Measurements from ENCODE around the gene RASAL1. TPM values are rescaled to one million over a fixed set of nuclear protein-coding genes. Genes with fewer than 3 reads are reported as not detected.

RASAL1 gene
- total RNA-seq, 1 donor from 2014 or later = 53.1 TPM

DNA sequence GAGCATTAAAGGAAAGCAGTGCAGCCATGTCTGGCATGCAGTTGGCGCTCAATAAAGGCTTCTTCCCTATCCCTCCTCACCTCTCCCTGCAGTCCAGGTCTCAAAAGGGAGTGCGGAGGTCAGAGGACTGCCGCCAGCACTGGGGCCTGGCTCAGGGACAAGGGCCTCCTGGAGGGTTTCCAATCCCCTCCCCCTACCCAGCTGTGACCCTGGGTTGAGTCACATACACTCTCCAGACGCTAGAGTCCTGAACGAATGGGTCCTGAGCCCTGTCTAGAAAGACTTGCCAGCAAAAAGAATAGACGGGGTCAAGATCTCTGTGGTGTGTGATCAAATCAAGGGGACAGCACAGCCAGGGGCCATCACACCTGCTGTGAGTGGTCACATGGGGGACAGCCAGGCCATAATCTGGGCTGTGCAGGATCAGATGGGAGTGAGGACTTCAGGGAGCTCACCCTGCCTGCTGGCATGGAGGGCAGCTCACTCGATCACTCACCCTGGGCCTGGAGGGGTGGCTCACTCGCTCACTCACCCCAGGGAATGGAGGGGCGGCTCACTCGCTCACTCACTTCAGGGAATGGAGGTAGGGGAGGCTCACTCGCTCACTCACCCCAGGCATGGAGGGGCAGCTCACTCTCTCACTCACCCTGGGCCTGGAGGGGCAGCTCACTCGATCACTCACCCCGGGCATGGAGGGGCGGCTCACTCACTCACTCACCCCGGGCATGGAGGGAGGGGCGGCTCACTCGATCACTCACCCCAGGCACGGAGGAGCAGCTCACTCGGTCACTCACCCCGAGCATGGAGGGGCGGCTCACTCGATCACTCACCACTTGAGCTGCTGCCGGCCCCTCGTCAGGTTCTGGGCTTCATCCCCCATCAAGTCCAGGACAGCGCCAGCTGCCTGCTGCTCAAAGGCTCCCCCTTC is 26.8 kb upstream of the RASAL1 start:
- ATAC-seq = no peak

GRCh38 chr12:113161415-113162016 is 26.0 kb upstream of the RASAL1 start:
- peak; percentile 32 for ATAC-seq

DNA sequence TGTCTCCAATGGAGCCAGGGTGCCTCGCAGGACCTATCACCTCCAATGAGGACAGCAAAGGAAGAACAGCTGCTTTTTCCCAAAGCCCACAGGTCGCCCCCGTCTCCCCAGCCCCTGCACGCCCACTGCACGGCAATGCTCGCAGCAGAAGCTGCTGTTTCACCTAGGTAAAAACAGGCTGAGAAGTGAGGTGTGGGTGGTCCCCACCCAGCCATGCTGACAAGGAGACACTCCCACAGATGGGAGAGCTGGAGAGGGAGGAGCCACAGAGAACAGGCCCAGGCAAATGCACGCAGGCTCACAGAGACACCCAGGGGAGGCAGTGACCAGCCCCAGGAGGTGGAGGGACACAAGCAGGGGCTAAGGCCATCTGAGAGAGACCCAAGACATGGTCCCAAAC is 24.4 kb upstream of the RASAL1 start:
- no peak for ATAC-seq

GRCh38 chr12:113158439-113159203 is 23.1 kb upstream of the RASAL1 start:
- no peak for ATAC-seq

- no peak for ATAC-seq
These were observed 21.8 kb upstream of the RASAL1 start for GRCh38 chr12:113157218-113157859.

GRCh38 chr12:113155646-113156045 is 20.1 kb upstream of the RASAL1 start:
- peak; percentile 56 for ATAC-seq

GRCh38 chr12:113155060-113155459 is 19.5 kb upstream of the RASAL1 start:
- no peak for ATAC-seq

DNA sequence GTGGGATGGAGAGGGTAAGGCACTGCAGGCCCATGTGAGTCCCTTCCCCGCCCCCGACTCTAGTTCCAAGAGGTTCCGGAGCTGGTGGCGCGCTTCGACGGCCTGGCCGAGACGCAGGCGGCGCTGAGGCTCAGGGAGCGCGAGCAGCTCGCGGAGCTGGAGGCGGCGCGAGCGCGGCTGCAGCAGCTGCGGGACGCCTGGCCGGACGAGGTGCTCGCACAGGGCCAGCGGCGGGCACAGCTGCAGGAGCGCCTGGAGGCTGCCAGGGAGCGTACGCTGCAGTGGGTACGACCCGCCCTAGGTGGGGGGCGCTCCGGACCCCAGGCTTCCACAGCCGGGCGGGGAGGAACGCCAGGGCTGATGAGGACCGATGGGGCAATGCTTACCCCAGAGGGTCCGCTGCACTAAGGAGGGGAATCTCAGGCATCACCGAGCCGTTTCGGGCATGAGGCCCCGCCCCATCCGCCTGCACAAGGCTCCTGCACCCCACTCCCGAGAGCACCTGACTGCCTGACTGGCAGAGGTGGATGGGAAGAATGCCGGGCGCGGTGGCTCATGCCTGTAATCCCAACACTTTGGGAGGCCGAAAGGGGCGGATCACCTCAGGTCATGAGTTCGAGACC is 18.9 kb upstream of the RASAL1 start:
- ATAC-seq = peak; percentile 24

DNA sequence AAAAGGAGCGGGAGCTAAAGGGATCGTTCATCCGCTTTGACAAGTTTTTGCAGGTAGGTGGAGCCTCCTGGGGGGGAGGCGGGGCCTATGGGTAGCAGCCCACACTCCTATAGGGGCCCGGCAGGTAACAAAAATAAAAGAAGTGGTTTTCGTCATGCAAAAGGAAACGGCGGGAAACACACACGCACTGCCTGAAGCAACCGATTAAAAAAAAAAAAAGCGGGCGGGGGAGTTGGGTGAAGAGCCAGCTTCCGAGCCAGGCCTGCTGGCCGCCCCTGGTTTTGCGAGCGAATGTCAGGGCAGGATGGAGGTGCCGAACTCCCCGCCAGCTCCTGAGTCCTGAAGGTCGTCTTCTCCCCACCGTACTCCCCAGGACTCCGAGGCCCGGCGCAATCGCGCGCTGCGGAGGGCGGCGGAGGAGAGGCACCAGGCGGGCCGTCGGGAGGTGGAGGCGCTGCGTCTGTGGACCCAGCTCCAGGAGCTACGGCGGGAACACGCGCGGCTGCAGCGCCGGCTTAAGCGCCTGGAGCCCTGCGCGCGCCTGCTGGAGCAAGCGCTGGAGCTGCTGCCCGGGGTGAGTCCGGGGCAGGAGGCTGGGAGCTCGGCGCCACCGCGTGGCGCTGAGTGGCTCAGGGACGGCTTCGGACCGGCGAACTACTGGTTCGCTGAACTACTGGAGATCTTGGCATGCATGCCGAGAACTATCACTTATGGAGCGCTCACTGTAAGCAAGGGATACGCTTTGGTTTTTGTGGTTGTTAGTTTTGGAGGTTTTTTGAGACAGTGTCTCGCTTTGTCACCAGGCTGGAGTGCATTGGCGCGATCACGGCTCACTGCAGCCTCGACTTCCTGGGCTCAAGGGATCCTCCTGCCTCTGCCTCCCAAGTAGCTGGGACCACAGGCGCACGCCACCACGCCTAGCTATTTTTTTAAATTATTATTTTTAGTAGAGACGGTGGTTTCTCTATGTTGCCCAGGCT is 17.6 kb upstream of the RASAL1 start:
- ATAC-seq = peak; percentile 82

DNA sequence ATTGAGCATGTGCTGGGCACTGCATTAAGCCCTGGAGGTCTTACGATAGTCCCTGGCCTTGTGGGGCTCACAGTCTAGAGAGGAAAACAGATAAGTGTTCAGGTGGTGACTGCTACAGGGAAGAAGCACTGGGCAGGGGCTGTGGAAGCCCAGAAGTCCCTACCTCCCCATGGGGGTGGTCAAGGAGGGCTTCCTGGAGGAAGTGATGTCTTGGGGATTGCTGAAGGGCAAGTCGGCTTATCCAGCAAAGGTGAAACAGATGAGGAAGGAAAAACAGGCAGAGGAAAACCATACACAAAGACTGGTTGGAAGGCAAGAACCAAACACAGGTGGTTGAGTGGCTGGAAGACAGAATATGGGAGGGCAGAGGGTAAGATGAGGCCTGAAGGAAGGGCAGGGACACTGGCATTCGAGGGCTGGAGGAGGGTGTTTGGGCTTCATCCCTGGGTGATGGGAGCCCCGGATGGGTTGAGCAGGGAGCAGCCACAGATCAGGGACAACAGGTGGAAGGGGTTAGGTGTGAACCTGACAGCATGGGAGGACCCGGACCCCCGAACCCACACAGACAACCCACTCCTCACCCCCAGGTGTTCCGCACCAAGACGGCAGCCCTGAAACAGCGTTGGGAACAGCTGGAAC is 16.8 kb upstream of the RASAL1 start:
- no peak for ATAC-seq

DNA sequence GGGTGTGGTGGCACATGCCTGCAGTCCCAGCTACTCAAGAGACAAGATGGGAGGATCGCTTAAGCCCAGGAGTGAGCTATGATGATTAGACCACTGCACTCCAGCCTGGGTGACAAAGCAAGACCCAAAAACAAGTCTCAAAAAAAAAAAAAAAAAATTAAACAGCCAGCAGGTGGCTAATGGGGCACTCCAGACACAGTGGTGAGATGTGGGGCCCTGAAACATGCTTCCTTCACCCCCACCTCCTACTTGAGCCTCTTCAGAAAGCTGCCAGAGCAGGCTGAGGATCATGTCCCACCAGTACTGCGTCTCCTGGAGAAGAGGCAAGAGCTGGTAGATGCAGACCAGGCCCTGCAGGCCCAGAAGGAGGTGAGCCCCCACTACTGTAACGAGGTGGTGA is 16.1 kb upstream of the RASAL1 start:
- ATAC-seq = no peak

- ATAC-seq = peak; percentile 65
These were observed 14.0 kb upstream of the RASAL1 start, which contains the start of gene CFAP73 for GRCh38 chr12:113149361-113150150. Gene CFAP73, plus strand, starts transcription at chr12:113149724. Its CDS starts 134 bp downstream, at chr12:113149858.

- ATAC-seq = no peak
These were observed 11.4 kb upstream of the RASAL1 start for GRCh38 chr12:113146999-113147398.

DNA sequence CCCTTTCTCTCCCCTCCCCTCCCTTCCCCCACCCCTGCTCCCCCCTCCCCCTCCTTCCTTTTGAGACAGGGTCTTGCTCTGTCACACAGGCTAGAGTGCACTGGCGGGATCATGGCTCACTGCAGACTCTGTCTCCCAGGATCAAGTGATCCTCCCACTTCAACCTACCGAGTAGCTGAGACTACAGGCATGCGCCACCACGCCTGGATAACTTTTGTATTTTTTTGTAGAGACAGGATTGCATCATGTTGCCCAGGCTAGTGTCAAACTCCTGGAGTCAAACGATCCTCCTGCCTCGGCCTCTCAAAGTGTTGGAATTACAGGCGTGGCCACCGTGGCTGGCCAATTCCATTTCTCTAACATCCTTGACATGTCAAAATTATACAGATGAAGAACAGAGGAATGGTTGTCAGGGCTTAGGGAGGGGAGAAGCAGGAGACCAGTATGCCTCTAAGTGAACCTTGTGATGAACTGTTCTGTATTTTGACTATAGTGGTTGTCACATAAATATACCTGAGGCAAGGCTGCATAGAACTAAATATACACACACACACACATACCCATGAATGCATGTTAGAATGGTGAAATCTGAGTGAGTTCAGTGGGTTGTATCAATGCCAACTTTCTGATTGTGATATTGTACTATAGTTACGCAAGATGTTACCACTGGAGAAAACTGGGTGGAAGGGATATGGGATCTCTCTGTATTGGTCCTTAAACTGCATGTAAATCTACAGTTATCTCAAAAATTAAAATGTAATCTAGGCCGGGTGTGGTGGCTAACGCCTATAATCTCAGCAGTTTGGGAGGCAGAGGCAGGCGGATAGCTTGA is 10.4 kb upstream of the RASAL1 start:
- no peak for ATAC-seq

GRCh38 chr12:113144806-113145205 is 9.2 kb upstream of the RASAL1 start:
- no peak for ATAC-seq

- no peak for ATAC-seq
These were observed 8.4 kb upstream of the RASAL1 start for GRCh38 chr12:113143959-113144358.

DNA sequence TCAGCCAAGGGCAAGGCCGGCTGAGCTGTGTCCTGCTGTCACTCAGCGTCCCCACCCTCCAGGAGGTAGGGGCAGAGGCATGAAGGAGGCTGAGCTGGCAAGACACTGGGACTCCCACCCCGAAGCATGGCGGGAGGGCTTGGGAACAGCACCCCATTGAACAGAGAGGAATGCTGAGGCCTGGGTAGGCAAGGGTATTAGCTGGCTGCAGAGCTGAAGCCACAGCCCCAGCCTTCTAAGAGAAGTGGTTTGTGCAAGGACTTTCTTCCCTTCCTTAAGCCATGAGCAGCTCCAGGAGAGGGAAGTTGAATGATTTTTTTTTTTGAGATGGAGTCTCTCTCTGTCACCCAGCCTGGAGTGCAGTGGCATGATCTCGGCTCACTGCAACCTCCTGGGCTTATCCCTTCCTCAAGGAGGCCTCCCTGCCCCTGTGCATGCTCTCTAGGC is 7.3 kb upstream of the RASAL1 start:
- ATAC-seq = no peak

DNA sequence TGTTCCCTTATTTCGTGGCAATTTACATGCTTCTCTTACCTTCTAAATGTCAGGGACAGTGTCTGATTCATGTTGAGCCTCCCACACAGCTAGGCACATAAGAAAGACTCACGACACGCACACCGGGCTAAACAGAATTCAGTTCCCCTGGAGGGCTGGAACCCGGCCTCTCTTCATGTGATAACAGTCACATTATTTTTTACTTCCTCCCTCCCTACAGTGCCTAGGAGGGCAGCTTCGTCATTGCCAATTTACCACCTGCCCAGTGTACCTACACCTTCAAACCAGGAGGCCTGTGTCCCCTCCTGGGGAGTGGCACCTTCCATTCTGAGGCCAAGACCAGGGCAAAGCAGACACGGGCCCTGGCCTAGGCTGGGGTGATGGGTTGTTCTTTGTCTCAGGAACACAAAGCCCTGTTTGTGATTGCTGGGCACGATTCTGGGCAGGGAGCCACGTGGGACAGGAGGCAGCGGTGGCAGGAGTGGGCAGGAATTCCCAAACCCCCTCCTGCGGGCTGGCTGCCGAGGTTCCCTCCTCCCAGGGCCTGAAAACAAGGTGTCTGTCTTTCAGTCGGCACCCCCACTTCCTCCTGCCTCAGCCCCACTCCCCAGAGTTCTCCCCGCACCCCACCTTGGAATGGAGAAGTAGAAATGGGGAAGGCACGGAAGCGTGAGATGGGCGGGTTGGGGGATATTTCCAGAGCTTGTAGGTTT is 6.8 kb upstream of the RASAL1 start:
- peak; percentile 24 for ATAC-seq
